ENCODE data around the gene PTK7. TPM values are rescaled to one million over a fixed set of nuclear protein-coding genes. Genes with fewer than 3 reads are reported as not detected.

The PTK7 gene
- total and polyA plus RNA-seq, 4 donors = 37.4 to 173 (median 84.2) TPM

- ATAC-seq (ENCODE audit: insufficient read depth, low FRiP score) (no peak), DNase-seq (no peak)
- no peak for TF ChIP-seq CTCF (IDR thresholded peaks at IDR 0.05; ENCODE audit: control extremely low read depth, extremely low read depth)
- peak overlapping the region in 1 of 2 donors; percentile 83 for H3K27ac ChIP-seq (ENCODE audit: low read depth in 1 of 2, low read length in 1 of 2)
- H3K27me3 ChIP-seq (ENCODE audit: control insufficient read depth in 3 of 3, insufficient read depth in 3 of 3, low read length in 2 of 3) = no peaks in the 10 kb centered on the region
- H3K4me3 ChIP-seq = no peak overlapping the region
- H3K9ac ChIP-seq (ENCODE audit: insufficient read depth in 1 of 2, low read length in 2 of 2) = peak overlapping the region in 1 of 2 donors; percentile 26
- peaks cover 0 to 64% (median 35%) of the 10 kb centered on the region in 5 donors for H3K4me1 ChIP-seq (ENCODE audit: control insufficient read depth in 5 of 5, insufficient read depth in 5 of 5, low read length in 5 of 5)
- H3K36me3 ChIP-seq (ENCODE audit: control insufficient read depth in 4 of 4, insufficient read depth in 4 of 4, low read length in 4 of 4) = peaks cover 0 to 2% (median 0%) of the 10 kb centered on the region in 4 donors
- H3K9me3 ChIP-seq (ENCODE audit: control insufficient read depth in 4 of 4, insufficient read depth in 3 of 4, low read length in 3 of 4) = peaks cover 0 to 2% (median 0%) of the 10 kb centered on the region in 4 donors
- whole genome bisulfite sequencing, 2 donors = 55 to 60% methylated on average over 5 of the region's 5 CpGs
Observed at GRCh38 chr6:43091020-43091419, 14.9 kb downstream of the PTK7 start.

DNA sequence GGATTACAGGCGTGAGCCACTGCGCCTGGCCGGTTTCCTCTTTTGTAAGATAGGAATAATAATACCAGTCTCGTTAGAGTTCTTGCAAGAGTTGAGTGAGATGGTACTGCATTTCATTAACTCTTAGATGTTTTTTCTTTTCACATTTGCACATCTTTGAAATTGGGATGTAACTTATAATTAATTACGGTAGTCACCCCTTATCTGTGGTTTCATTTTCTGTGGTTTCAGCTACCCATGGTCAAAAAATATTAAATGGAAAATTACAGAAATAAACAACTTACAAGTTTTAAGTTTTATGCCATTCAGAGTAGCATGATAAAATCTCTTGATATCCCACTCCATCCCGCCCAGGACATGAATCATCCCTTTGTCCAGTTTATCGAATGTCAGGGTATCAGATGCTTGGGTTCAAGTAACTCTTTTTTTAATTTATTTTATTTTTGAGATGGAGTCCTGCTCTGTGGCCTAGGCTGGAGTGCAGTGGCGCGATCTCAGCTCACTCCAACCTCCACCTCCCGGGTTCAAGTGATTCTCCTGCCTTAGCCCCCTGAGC lies 15.4 kb downstream of the PTK7 start:
- no peaks in the 10 kb centered on the region for H3K27me3 ChIP-seq (ENCODE audit: control insufficient read depth in 3 of 3, insufficient read depth in 3 of 3, low read length in 2 of 3)
- H3K9ac ChIP-seq (ENCODE audit: insufficient read depth in 1 of 2, low read length in 2 of 2) = no peak overlapping the region
- peak overlapping the region in 1 of 2 donors; percentile 83 for H3K27ac ChIP-seq (ENCODE audit: low read depth in 1 of 2, low read length in 1 of 2)
- H3K4me1 ChIP-seq (ENCODE audit: control insufficient read depth in 5 of 5, insufficient read depth in 5 of 5, low read length in 5 of 5) = peaks cover 0 to 69% (median 40%) of the 10 kb centered on the region in 5 donors
- DNase-seq (no peak), ATAC-seq (ENCODE audit: insufficient read depth, low FRiP score) (no peak)
- peaks cover 0 to 2% (median 0%) of the 10 kb centered on the region in 4 donors for H3K36me3 ChIP-seq (ENCODE audit: control insufficient read depth in 4 of 4, insufficient read depth in 4 of 4, low read length in 4 of 4)
- WGBS, 2 donors = 75% methylated on average over 10 of the region's 10 CpGs
- no peak for TF ChIP-seq CTCF (IDR thresholded peaks at IDR 0.05; ENCODE audit: control extremely low read depth, extremely low read depth)
- H3K4me3 ChIP-seq = no peak overlapping the region
- H3K9me3 ChIP-seq (ENCODE audit: control insufficient read depth in 4 of 4, insufficient read depth in 3 of 4, low read length in 3 of 4) = peaks cover 0 to 2% (median 0%) of the 10 kb centered on the region in 4 donors

DNA sequence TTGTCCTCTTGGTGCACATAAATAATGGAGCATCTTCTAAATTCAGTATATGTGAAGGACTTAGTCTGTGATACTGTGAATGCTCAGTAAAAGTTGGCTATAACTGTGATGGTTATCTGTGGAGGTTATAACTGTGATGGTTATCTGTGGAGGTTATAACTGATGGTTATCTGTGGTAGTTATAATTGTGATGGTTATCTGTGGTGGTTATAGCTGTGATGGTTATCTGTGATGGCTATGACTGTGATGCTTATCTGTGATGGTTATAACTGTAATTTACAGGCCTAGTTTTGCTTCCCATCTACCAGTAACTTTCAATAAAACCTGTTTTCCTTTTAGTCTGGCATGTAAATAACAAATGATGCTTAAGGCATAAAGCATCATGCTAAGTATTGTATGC lies 16.5 kb downstream of the PTK7 start:
- DNase-seq (no peak), ATAC-seq (ENCODE audit: insufficient read depth, low FRiP score) (no peak)
- no peak overlapping the region for H3K9ac ChIP-seq (ENCODE audit: insufficient read depth in 1 of 2, low read length in 2 of 2)
- H3K9me3 ChIP-seq (ENCODE audit: control insufficient read depth in 4 of 4, insufficient read depth in 3 of 4, low read length in 3 of 4) = peaks cover 0 to 2% (median 0%) of the 10 kb centered on the region in 4 donors
- H3K36me3 ChIP-seq (ENCODE audit: control insufficient read depth in 4 of 4, insufficient read depth in 4 of 4, low read length in 4 of 4) = peaks cover 0 to 2% (median 0%) of the 10 kb centered on the region in 4 donors
- no peak for TF ChIP-seq CTCF (IDR thresholded peaks at IDR 0.05; ENCODE audit: control extremely low read depth, extremely low read depth)
- peaks cover 0 to 74% (median 46%) of the 10 kb centered on the region in 5 donors for H3K4me1 ChIP-seq (ENCODE audit: control insufficient read depth in 5 of 5, insufficient read depth in 5 of 5, low read length in 5 of 5)
- H3K4me3 ChIP-seq = no peak overlapping the region
- no peak overlapping the region for H3K27ac ChIP-seq (ENCODE audit: low read depth in 1 of 2, low read length in 1 of 2)
- H3K27me3 ChIP-seq (ENCODE audit: control insufficient read depth in 3 of 3, insufficient read depth in 3 of 3, low read length in 2 of 3) = no peaks in the 10 kb centered on the region

Measured in lung (tissue), 12 donors.